Retinal pigment epithelial cell (primary cell): ENCODE results near the gene CRMP1.
"Not testable (repeated sequence)": the region's sequence is repeated elsewhere in the genome, so short reads cannot be mapped to it uniquely, and the experiment has no call there.

Experiments
- DNase-seq: peaks from one replicate; pipeline ENCODE4 v3.0.0-alpha.2; 2010; ENCODE audit warnings: low read depth
- H3K4me3 ChIP-seq: 2 replicates; pipeline ENCODE4 v1.5.1; 2011; ENCODE audit warnings: mild to moderate bottlenecking, low read length, control low read depth, moderate library complexity
- TF ChIP-seq, protein P1 (sequence below): conservative IDR thresholded peaks from 2 replicates; pipeline ENCODE4 v1.5.1; 2011; ENCODE audit warnings: low read depth, low read length, control low read depth, inconsistent platforms

The CRMP1 gene

DNA sequence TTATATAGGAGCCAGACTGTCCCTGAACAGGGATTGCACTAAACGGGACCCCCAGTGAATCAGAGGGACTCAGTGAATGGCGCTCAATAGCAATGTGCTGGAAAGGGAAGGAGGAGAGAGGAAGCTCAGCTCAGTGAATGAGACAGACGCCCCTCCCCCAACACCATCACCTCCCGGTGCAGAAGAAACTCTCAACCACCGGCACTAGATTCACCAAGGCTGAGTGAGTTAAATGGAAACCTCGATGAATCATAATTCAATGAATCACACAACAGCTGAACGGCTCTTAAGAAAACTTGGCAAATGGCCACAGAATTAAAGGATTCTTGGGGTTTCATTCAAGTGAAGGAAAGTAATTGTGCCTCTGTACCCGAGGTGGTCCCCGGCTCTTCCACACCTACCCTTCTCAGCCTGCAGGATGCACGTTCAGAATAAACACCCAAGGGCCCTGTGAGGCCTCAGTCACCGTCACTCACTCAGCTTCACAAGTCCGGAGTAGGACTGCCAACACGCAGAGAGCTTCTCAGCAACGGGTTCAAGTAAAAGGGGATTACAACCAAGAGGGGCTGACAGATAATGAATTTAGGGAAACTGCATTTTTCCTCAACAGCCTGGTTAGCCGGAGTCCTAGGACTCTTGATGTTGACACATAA lies 29.3 kb downstream of the CRMP1 start:
- TF ChIP-seq, protein P1, sequence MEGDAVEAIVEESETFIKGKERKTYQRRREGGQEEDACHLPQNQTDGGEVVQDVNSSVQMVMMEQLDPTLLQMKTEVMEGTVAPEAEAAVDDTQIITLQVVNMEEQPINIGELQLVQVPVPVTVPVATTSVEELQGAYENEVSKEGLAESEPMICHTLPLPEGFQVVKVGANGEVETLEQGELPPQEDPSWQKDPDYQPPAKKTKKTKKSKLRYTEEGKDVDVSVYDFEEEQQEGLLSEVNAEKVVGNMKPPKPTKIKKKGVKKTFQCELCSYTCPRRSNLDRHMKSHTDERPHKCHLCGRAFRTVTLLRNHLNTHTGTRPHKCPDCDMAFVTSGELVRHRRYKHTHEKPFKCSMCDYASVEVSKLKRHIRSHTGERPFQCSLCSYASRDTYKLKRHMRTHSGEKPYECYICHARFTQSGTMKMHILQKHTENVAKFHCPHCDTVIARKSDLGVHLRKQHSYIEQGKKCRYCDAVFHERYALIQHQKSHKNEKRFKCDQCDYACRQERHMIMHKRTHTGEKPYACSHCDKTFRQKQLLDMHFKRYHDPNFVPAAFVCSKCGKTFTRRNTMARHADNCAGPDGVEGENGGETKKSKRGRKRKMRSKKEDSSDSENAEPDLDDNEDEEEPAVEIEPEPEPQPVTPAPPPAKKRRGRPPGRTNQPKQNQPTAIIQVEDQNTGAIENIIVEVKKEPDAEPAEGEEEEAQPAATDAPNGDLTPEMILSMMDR, result no peak
- peak; percentile 91 for DNase-seq
- no peak overlapping the region for H3K4me3 ChIP-seq

GRCh38 chr4:5858020-5858769 lies 34.7 kb downstream of the CRMP1 start:
- no peak for DNase-seq
- TF ChIP-seq, protein P1, result no peak
- H3K4me3 ChIP-seq, result no peak overlapping the region

DNA sequence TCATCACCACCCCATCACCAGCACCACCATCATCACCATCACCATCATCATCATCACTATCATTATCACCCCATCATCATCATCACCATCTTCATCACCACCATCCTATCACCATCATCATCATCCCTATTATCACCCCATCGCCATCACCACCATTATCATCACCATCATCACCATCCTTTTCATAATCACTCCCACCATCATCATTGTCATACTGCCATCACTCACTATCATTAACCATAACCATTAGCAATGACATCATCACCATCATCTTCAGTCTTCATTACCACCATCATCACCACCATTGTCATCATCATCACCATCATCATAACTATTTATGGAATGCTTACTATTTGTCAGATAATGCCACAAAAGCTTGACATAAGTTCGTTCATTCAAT lies 35.7 kb downstream of the CRMP1 start:
- no peak overlapping the region for H3K4me3 ChIP-seq
- TF ChIP-seq, protein P1, result no peak
- no peak for DNase-seq

DNA sequence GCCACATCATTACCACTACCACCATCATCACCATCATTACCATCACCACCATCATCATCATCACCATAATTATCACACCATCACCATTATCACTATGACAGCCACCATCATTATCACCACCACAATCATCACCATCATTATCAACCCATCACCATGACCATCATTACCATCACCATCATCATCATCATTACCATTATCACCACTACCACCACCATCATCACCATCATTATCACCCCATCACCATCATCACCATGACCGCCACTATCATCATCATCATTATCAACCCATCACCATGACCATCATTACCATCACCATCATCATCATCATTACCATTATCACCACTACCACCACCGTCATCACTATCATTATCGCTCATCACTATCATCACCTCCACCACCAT lies 36.5 kb downstream of the CRMP1 start:
- H3K4me3 ChIP-seq, DNase-seq: not testable (repeated sequence)

GRCh38 chr4:5854929-5855328 lies 38.0 kb downstream of the CRMP1 start:
- TF ChIP-seq, protein P1, result no peak
- DNase-seq, result no peak
- no peak overlapping the region for H3K4me3 ChIP-seq

DNA sequence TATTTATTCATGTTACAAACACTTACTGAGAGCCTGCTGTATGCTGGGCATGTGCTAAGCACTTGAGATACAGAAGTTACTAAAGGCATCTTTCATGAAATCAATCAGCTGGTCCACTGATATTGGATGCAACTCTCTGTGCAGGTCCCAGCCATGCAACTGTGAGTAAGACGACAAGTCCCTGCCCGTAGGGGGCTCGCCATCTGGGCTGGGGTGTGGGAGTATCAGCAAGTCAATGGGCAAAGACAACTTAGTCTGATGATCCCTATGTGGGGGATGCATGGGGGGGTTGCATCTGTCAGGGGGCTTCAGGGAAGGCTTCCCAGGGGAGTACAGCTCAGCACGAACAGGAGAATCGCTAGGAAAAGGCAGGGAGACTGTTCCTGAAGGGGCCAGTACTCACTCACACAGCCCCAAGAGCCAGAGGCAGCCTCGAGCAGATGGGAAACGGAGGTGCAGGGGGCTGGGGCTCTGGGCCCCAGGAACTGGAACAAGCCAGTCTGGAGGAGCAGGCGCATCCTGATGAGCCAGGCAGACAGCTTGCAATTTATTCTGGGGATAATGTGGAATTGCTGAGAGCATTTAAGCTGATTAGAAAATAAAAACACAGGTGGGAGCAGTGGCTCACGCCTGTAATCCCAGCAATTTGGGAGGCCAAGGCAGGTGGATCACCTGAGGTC lies 40.2 kb downstream of the CRMP1 start:
- TF ChIP-seq, protein P1, result no peak
- DNase-seq, result no peak
- H3K4me3 ChIP-seq, result no peak overlapping the region

DNA sequence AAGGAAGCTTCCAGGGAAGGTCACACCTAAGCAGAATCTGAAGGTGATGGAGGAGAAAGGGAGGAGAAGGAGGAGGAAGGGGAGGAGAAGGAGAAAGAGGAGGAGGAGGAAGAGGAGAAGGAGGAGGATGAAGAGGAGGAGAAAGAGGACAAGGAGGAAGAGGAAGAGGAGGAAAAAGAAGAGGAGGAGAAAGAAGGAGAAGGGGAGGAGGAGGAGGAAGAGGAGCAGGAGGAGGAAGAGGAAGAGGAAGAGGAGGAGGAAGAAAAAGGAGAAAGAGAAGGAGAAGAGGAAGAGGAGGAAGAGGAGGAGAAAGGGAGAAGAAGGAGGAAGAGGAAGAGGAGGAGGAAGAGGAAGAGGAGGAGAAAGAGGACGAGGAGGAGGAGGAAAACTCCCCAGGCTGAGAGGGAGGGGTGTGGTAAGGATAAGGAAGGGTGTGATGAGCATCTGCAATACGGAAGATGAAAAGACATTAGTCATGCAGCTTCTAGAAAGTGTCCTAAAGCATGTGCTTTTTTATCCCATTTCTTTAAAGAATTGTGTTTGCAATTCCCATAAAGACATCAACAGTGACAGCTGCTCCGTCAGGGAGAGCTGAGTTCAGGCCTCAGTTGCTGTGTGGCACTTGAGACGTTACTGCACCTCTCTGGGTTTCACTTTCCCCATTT lies 41.1 kb downstream of the CRMP1 start:
- no peak overlapping the region for H3K4me3 ChIP-seq
- DNase-seq, result no peak
- TF ChIP-seq, protein P1, result no peak
